HG03039 (cell line): ENCODE results near the gene WDFY2.

ENCODE experiments used
- ATAC-seq: cut with Tn5 transposase; IDR thresholded peaks from one replicate; pipeline ENCODE4 v1.9.1; 2021; ENCODE audit warnings: mild to moderate bottlenecking, moderate library complexity; ENCODE audit not compliant: unreplicated experiment

The WDFY2 gene

DNA sequence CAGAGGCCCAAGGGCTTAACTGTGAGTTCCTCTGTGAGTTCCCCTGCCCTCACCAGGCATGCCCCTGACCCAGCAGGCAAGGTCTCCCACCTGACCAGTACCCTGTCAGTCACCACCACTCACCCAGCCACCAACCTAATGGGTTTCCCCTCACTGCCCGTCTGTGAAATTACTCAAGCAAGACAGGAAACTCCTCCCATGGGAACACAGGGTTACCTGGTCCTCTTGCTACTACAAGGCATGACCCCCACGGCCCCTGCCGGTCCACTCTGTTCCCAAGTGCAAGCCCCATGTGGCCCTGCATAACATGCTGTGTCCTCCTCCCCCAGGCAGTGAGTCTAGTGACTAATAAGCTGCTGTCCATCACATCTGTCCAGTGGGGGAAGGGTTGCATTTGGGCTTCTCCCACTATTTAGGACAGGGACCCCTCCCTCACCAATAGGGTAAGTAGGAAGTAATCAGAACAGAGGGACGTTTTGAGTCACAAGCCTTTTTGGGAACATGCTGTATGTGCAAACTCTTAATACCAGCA is 227.7 kb downstream of the WDFY2 start:
- no peak for ATAC-seq

- ATAC-seq: no peak
Observed at GRCh38 chr13:51814071-51814470, 229.8 kb downstream of the WDFY2 start.

DNA sequence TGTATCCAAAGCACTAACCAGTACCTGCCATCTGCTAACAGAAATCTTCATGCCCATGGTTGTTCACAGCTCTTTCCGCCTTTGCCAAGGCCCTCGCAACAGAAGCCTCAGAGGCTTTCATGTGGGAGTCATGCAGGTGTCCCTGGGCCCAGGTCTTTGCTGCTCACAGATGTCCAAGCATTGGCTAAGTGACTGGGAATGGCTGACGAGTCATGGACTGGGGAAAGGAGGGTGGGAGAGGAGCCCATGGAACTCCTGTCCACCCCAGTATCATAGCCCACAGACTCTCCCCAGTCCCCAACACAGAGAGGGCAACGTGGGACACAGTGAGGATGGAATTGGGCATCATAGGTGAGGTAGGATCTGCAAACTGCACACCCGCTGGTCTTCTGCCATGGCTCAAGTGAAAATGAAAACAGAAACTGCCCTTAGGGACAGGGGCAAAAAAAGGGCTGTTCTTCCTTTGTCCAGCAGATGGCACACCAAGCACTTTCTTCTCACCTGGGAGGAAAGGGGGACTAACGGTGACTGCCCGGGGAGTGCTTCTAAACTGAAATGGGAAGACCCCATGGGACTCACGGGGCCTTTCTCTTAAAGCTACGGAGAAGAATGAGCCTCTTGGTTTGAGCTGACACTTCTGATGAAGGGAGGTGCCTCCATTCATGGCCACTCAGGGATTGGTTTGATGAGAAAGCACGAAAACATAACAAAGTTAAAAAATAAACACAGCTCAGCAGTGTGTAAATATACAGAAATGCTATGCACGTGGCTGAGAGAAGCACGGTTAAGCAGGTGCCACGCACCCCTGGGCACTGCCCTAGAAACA is 230.8 kb downstream of the WDFY2 start:
- ATAC-seq: peak; percentile 60

- ATAC-seq: no peak
Observed at GRCh38 chr13:51815848-51816247, 231.6 kb downstream of the WDFY2 start.

- no peak for ATAC-seq
Observed at GRCh38 chr13:51816604-51817249, 232.5 kb downstream of the WDFY2 start.
